Right lobe of liver (tissue), 6 donors: Measurements from ENCODE around the gene ZNF3. TPM values are rescaled to one million over a fixed set of nuclear protein-coding genes. Genes with fewer than 3 reads are reported as not detected.
A peak's percentile ranks its signal among the peaks of the same experiment; 100 is the strongest.
"Not testable (repeated sequence)": the region's sequence is repeated elsewhere in the genome, so short reads cannot be mapped to it uniquely, and the experiment has no call there.

ENCODE experiments used
- ATAC-seq, 4 donors: fragments of 200-7000 bp; cut with Tn5 transposase; one replicate each; pipeline ENCODE4 v1.9.1; 2020; ENCODE audit warnings: mild to moderate bottlenecking in 4 of 4, moderate library complexity in 4 of 4
- DNase-seq, 3 donors: peaks; one replicate each; pipeline ENCODE4 v3.0.0-alpha.2; 2020
- H3K27ac ChIP-seq, 3 donors: fragments of 200-600 bp; one replicate each; pipeline ENCODE4 v1.8.0; 2022
- H3K27me3 ChIP-seq, 2 donors: fragments of 200-600 bp; one replicate each; pipeline ENCODE4 v1.8.0; 2022
- H3K36me3 ChIP-seq, 4 donors: fragments of 200-600 bp; sonication (generic) in 1 of 4; one replicate each; pipeline versions ENCODE4 v1.5.1 to v1.8.0; 2017 to 2022; ENCODE audit warnings: control low read depth in 1 of 4
- H3K4me1 ChIP-seq, 4 donors: fragments of 200-600 bp; sonication (generic) in 1 of 4; one replicate each; pipeline versions ENCODE4 v1.5.1 to v1.8.0; 2017 to 2022; ENCODE audit warnings: control low read depth in 1 of 4
- H3K4me3 ChIP-seq, 3 donors: fragments of 200-600 bp; one replicate each; pipeline ENCODE4 v1.8.0; 2022
- H3K9me3 ChIP-seq, 4 donors: fragments of 200-600 bp; sonication (generic) in 1 of 4; one replicate each; pipeline versions ENCODE4 v1.5.1 to v1.8.0; 2017 to 2022; ENCODE audit warnings: control low read depth in 1 of 4
- POLR2A ChIP-seq: fragments of 450-650 bp; IDR thresholded peaks from one replicate; pipeline ENCODE4 v1.6.1; 2017; ENCODE audit warnings: antibody characterized with exemption, mild to moderate bottlenecking
- WGBS: methylation state at CpG from one replicate; pipeline ENCODE4 v1.1.6; 2018; ENCODE audit warnings: low coverage, low lambda C conversion rate; ENCODE audit not compliant: insufficient coverage; ENCODE audit errors: missing lambda C conversion rate; 5-methylcytosine and 5-hydroxymethylcytosine counted together
- intact Hi-C, 2 donors: fragments of 100-400 bp; cut with DNase I; formaldehyde crosslinking; loops; one replicate each; pipeline versions ENCODE4 v1.11.2 to v1.14.1; 2022
- long read RNA-seq: library from polyadenylated mRNA; unstranded; transcript quantifications from one replicate; pipeline ENCODE4 v2.0.0, GENCODE V29; 2019
- total RNA-seq, 6 experiments: library from RNA; depleted of rRNA in 2 of 6; stranded (reverse); fragments of >200 nt in 2 of 6; fragmentation: NEBNext Ultra II Directional in 3 of 6; extraction: Animal tissue kit (Norgen Biotek cat#: 25700) in 3 of 6; gene quantifications; one replicate each; pipeline versions ENCODE4 v1.1.0 to v1.2.4, GENCODE V29; 2016 to 2023
- TF ChIP-seq, protein P1 (sequence below), 4 donors: fragments of 200-600 bp in 3 of 4; fragments of 450-650 bp in 1 of 4; IDR thresholded peaks; one replicate each; pipeline versions ENCODE4 v1.5.1 to v1.8.0; 2016 to 2022; ENCODE audit warnings: antibody characterized with exemption in 4 of 4, mild to moderate bottlenecking in 2 of 4
- donor health status: DM: no; HTN: yes; CAD: no.
- donor health status: DM: no; HTN: no; CAD: no.
- donor health status: DM: no; HTN: no; CAD: no.
- donor health status: DM: no; HTN: yes; CAD: no.
- donor health status: DM: no; HTN: yes; CAD: no.

ZNF3 gene
- 10 to 100 TPM in 5 of 6 experiments, 1 to 10 TPM in 1; 9.7 to 18.8 (median 14.0) TPM for total RNA-seq
- long read RNA-seq: 0 reads

DNA sequence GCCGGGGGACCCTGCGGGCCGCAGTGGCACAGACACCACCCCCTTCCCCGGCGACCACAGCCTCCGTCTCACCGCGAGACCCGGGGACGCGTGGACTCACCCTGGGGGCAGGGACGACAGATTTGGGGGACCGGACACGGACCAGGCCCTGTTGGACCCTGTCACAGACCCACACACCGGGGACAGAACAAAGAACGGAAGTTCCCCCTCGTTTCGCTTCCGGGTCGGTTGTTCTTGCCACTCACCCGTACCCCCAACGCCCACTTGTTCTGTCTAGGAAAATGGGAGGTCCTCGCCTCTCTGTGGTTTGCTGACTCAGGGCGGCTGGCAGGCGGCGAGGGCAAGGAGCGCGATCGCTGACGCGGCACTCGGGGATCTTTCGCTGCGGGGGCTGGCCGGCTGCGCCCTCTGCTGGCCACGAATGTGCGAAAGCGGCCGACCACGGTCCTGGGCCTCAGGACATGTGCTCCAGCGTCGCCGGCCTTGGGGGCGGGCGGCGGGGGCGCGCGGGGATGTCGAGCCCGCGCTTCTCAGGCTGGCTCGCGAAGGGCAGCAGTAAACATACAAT is at the start of gene ZNF3:
Gene ZNF3 (minus strand): TSS at position 189 of the 568 bp plus-strand sequence. CDS start 4,366 bp downstream, outside the sequence.
- Histone ChIP-seq H3K4me1 (peaks cover 0 to 35% (median 12%) of the 10 kb centered on the region in 4 donors), H3K4me3 (peak within 1 kb of the TSS; percentile 96 to 99 (median 99)), H3K27ac (peak within 1 kb of the TSS; percentile 84 to 93 (median 92)), H3K9me3 (no peaks in the 10 kb centered on the region), H3K36me3 (peaks cover 0 to 8% (median 3%) of the 10 kb centered on the region in 4 donors), H3K27me3 (no peaks in the 10 kb centered on the region)
- intact Hi-C loops: no loop called here
- 1% methylated on average over 33 of the region's 55 CpGs for WGBS
- peak; percentile 90 to 95 (median 92) for ATAC-seq
- TF ChIP-seq POLR2A: peak; percentile 79
- TF ChIP-seq, protein P1, sequence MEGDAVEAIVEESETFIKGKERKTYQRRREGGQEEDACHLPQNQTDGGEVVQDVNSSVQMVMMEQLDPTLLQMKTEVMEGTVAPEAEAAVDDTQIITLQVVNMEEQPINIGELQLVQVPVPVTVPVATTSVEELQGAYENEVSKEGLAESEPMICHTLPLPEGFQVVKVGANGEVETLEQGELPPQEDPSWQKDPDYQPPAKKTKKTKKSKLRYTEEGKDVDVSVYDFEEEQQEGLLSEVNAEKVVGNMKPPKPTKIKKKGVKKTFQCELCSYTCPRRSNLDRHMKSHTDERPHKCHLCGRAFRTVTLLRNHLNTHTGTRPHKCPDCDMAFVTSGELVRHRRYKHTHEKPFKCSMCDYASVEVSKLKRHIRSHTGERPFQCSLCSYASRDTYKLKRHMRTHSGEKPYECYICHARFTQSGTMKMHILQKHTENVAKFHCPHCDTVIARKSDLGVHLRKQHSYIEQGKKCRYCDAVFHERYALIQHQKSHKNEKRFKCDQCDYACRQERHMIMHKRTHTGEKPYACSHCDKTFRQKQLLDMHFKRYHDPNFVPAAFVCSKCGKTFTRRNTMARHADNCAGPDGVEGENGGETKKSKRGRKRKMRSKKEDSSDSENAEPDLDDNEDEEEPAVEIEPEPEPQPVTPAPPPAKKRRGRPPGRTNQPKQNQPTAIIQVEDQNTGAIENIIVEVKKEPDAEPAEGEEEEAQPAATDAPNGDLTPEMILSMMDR (IDR thresholded peaks at IDR 0.05): peak; percentile 96 to 99 (median 97)
- DNase-seq: peak; percentile 97 to 99 (median 98)

- intact Hi-C loops: loop anchor here (10.0 kb wide), 1 partner anchor 94 kb away; no protein-coding TSS in a partner anchor
- Histone ChIP-seq H3K4me1 (peaks cover 0 to 32% (median 0%) of the 10 kb centered on the region in 4 donors), H3K27ac (peak overlapping the region in 2 of 3 donors; percentile 63 to 64), H3K4me3 (peak overlapping the region; percentile 27 to 49 (median 48)), H3K27me3 (no peaks in the 10 kb centered on the region), H3K9me3 (no peaks in the 10 kb centered on the region), H3K36me3 (no peaks in the 10 kb centered on the region)
- DNase-seq: peak; percentile 84 to 87 (median 86)
- WGBS: 9% methylated on average over 13 of the region's 24 CpGs
- no peak for TF ChIP-seq POLR2A
- TF ChIP-seq, protein P1 (IDR thresholded peaks at IDR 0.05): peak; percentile 79 to 94 (median 88)
- peak; percentile 65 to 73 (median 68) for ATAC-seq
Measured at GRCh38 chr7:100130608-100131453, 49.3 kb upstream of the ZNF3 start.

DNA sequence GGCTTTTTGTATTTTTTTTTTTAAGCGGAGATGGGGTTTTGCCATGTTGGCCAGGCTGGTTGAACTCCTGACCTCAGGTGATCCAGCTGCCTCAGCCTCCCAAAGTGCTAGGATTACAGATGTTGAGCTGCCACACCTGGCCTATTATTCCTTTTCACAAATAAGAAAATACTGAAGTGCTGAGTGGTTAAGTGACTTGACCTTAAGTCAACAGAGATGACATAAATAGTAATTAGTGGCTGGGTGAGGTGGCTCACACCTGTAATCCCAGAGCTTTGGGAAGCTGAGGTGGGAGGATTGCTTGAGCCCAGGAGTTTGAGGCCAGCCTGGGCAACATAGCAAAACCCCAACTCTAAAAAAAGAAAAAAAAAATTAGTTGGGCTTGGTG is 48.7 kb upstream of the ZNF3 start:
- not testable (repeated sequence) for H3K9me3 ChIP-seq, DNase-seq, ATAC-seq, H3K27ac ChIP-seq, H3K27me3 ChIP-seq, H3K36me3 ChIP-seq, H3K4me3 ChIP-seq
- peaks cover 0 to 36% (median 0%) of the 10 kb centered on the region in 4 donors for H3K4me1 ChIP-seq
- intact Hi-C loops: loop anchor here (10.0 kb wide), 1 partner anchor 95 kb away; no protein-coding TSS in a partner anchor
- 92% methylated on average over 1 of the region's 1 CpG for WGBS

DNA sequence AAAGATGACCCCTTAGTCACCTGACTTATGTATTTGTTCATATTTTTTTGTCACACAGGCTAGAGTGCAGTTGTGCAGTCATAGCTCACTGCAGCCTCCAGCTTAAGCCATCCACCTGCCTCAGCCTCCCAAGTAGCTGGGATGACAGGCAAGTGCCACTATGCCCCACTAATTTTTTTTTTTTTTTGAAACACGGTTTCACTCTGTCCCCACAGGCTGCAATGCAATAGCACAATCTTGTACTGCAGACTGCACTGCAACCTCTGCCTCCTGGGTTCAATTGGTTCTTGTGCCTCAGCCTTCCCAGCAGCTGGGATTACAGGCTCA is 47.1 kb upstream of the ZNF3 start:
- Histone ChIP-seq H3K27me3 (no peaks in the 10 kb centered on the region), H3K36me3 (no peaks in the 10 kb centered on the region), H3K9me3 (no peaks in the 10 kb centered on the region), H3K27ac (no peak overlapping the region), H3K4me3 (no peak overlapping the region), H3K4me1 (peaks cover 0 to 40% (median 0%) of the 10 kb centered on the region in 4 donors)
- no peak for TF ChIP-seq POLR2A
- TF ChIP-seq, protein P1 (IDR thresholded peaks at IDR 0.05): no peak
- 33% methylated on average over 1 of the region's 1 CpG for WGBS
- ATAC-seq: no peak
- no peak for DNase-seq
- intact Hi-C loops: no loop called here
